HUES6 (cell line): ENCODE measurements around the gene FBXL7.

Source experiments
- H3K27ac ChIP-seq: 2 replicates; pipeline ENCODE4 v1.7.0; 2013; ENCODE audit warnings: low read depth, mild to moderate bottlenecking, low read length, inconsistent platforms
- H3K27me3 ChIP-seq: 2 replicates; pipeline ENCODE4 v1.6.1; 2013; ENCODE audit warnings: low read length; ENCODE audit not compliant: control insufficient read depth, insufficient read depth
- H3K36me3 ChIP-seq: 2 replicates; pipeline ENCODE4 v1.6.1; 2013; ENCODE audit warnings: low read length; ENCODE audit not compliant: control insufficient read depth, insufficient read depth
- H3K4me1 ChIP-seq: 2 replicates; pipeline ENCODE4 v1.6.1; 2013; ENCODE audit warnings: low read length; ENCODE audit not compliant: control insufficient read depth, insufficient read depth
- H3K4me3 ChIP-seq: 2 replicates; pipeline ENCODE4 v1.5.1; 2013; ENCODE audit warnings: low read depth, low read length
- H3K9ac ChIP-seq: one replicate; pipeline ENCODE4 v1.6.1; 2013; ENCODE audit warnings: mild to moderate bottlenecking, low read length
- H3K9me3 ChIP-seq: 2 replicates; pipeline ENCODE4 v1.6.1; 2013; ENCODE audit warnings: low read depth, low read length; ENCODE audit not compliant: control insufficient read depth, insufficient read depth

FBXL7 gene

DNA sequence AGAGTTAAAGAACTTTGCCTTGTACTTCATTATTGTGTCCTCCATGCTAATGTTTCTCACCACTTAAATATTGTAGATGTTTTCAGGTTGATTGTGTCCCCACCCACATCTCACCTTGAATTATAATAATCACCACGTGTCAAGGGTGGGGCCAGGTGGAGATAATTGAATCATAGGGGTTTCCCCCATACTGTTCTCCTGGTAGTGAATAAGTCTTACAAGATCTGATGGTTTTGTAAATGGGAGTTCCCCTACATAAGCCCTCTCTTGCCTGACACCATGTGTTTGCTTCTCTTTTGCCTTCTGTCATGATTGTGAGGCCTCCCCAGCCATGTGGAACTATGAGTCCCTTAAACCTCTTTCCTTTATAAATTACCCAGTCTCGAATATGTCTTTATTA lies 248.3 kb downstream of the FBXL7 start:
- Histone ChIP-seq H3K27me3 (no peaks in the 10 kb centered on the region), H3K9me3 (peaks cover 15% of the 10 kb centered on the region), H3K27ac (no peak overlapping the region), H3K4me1 (no peaks in the 10 kb centered on the region; the same call in 1 of the 2 replicates), H3K36me3 (no peaks in the 10 kb centered on the region), H3K4me3 (no peak overlapping the region), H3K9ac (no peak overlapping the region)

- Histone ChIP-seq H3K9me3 (peaks cover 6% of the 10 kb centered on the region; the same call in 1 of the 2 replicates), H3K27ac (no peak overlapping the region), H3K9ac (no peak overlapping the region)
These were observed 252.8 kb downstream of the FBXL7 start for GRCh38 chr5:15752663-15753285.

DNA sequence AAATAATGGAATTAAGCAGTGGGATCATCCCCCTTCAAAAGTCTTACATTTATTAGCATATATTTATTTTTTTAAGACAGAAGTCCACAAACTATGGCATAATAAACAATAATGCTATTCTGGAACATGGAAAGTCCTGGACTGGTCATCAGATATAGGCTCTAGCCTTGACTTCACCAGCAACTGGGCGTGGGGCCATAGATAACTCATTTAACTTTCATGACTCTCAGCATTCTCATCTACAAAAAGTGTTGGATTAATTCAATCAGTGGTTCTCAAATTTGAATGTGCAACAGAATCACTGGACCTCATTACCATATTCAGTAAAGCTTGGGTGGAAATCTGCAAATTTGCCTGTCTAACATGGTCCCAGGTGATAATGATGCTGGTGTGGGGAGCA lies 253.8 kb downstream of the FBXL7 start:
- Histone ChIP-seq H3K27ac (no peak overlapping the region), H3K27me3 (no peaks in the 10 kb centered on the region), H3K9ac (no peak overlapping the region), H3K4me3 (no peak overlapping the region), H3K36me3 (no peaks in the 10 kb centered on the region), H3K4me1 (no peaks in the 10 kb centered on the region; the same call in 1 of the 2 replicates), H3K9me3 (peaks cover 6% of the 10 kb centered on the region; the same call in 1 of the 2 replicates)

More at GRCh38 chr5:15752663-15753285, 252.8 kb downstream of the FBXL7 start:
- no peaks in the 10 kb centered on the region for H3K27me3 ChIP-seq
- no peaks in the 10 kb centered on the region; the same call in 1 of the 2 replicates for H3K4me1 ChIP-seq
- H3K36me3 ChIP-seq = no peaks in the 10 kb centered on the region
- no peak overlapping the region for H3K4me3 ChIP-seq

DNA sequence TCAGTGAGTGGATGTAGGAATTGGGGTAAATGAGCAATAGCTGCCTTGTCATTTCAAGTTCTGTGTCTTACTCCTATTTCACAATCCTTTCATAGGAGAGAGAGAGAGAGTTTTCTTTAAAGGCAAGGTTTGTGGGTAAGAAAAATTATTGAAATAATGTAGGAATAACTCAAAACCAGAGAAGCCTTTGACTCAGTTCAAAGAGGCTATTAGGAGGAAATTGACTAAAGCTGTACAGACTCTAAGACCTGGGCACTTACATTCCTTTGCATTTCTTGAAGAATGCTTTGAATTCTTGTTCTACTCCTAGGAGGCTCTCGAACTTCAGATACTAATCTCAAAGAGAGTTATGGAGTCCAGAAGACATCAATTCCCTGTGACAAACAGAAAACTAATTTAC lies 257.1 kb downstream of the FBXL7 start:
- Histone ChIP-seq H3K27ac (no peak overlapping the region), H3K9ac (no peak overlapping the region), H3K4me1 (no peaks in the 10 kb centered on the region), H3K9me3 (peaks cover 6% of the 10 kb centered on the region; the same call in 1 of the 2 replicates), H3K4me3 (no peak overlapping the region), H3K27me3 (no peaks in the 10 kb centered on the region), H3K36me3 (no peaks in the 10 kb centered on the region)

DNA sequence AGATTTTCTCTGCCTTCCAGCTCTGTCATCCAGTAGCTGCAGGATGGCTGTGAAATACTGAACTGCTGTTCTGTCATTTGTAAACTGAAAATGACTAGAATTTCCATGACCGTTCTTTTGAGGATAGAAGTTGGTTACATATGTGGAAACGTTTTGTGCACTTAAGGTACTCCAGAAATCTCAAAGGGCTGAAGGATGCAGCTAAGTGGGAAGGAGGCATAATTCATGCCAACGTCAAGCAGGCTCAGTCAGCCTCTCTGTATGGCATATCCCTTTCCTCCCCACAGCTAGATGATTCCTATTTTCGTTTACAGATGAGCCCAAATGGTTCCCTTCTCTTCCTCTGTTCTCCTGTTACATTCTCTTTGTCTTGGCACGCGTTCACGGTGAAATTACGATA lies 257.6 kb downstream of the FBXL7 start:
- Histone ChIP-seq H3K9me3 (peaks cover 6% of the 10 kb centered on the region; the same call in 1 of the 2 replicates), H3K9ac (no peak overlapping the region), H3K4me1 (no peaks in the 10 kb centered on the region), H3K36me3 (no peaks in the 10 kb centered on the region), H3K27me3 (no peaks in the 10 kb centered on the region), H3K4me3 (no peak overlapping the region), H3K27ac (no peak overlapping the region)

- no peaks in the 10 kb centered on the region for H3K9me3 ChIP-seq
- H3K4me3 ChIP-seq = no peak overlapping the region
- H3K36me3 ChIP-seq = no peaks in the 10 kb centered on the region
- no peaks in the 10 kb centered on the region for H3K4me1 ChIP-seq
- H3K9ac ChIP-seq = no peak overlapping the region
- H3K27ac ChIP-seq = no peak overlapping the region
- H3K27me3 ChIP-seq = no peaks in the 10 kb centered on the region
These were observed 262.7 kb downstream of the FBXL7 start for GRCh38 chr5:15762668-15763067.

GRCh38 chr5:15763754-15764153 lies 263.8 kb downstream of the FBXL7 start:
- H3K27ac ChIP-seq = no peak overlapping the region
- H3K4me1 ChIP-seq = no peaks in the 10 kb centered on the region
- H3K27me3 ChIP-seq = no peaks in the 10 kb centered on the region
- H3K4me3 ChIP-seq = no peak overlapping the region
- no peaks in the 10 kb centered on the region for H3K9me3 ChIP-seq
- H3K9ac ChIP-seq = no peak overlapping the region
- no peaks in the 10 kb centered on the region for H3K36me3 ChIP-seq

GRCh38 chr5:15768936-15769335 lies 269.0 kb downstream of the FBXL7 start:
- no peaks in the 10 kb centered on the region for H3K27me3 ChIP-seq
- no peaks in the 10 kb centered on the region for H3K36me3 ChIP-seq

GRCh38 chr5:15772131-15772530 lies 272.2 kb downstream of the FBXL7 start:
- no peak overlapping the region for H3K4me3 ChIP-seq
- no peaks in the 10 kb centered on the region for H3K27me3 ChIP-seq
- H3K36me3 ChIP-seq = no peaks in the 10 kb centered on the region
- H3K9me3 ChIP-seq = no peaks in the 10 kb centered on the region
- H3K9ac ChIP-seq = no peak overlapping the region
- H3K27ac ChIP-seq = no peak overlapping the region
- H3K4me1 ChIP-seq = no peaks in the 10 kb centered on the region

More at GRCh38 chr5:15768936-15769335, 269.0 kb downstream of the FBXL7 start:
- Histone ChIP-seq H3K4me3 (no peak overlapping the region), H3K9me3 (no peaks in the 10 kb centered on the region), H3K9ac (no peak overlapping the region), H3K27ac (no peak overlapping the region), H3K4me1 (no peaks in the 10 kb centered on the region)

- Histone ChIP-seq H3K9me3 (no peaks in the 10 kb centered on the region), H3K4me1 (no peaks in the 10 kb centered on the region), H3K27ac (no peak overlapping the region), H3K9ac (no peak overlapping the region), H3K36me3 (no peaks in the 10 kb centered on the region), H3K27me3 (no peaks in the 10 kb centered on the region), H3K4me3 (no peak overlapping the region)
These were observed 274.7 kb downstream of the FBXL7 start for GRCh38 chr5:15774632-15775031.

GRCh38 chr5:15776346-15776745 lies 276.4 kb downstream of the FBXL7 start:
- Histone ChIP-seq H3K27me3 (no peaks in the 10 kb centered on the region), H3K9me3 (no peaks in the 10 kb centered on the region), H3K9ac (no peak overlapping the region), H3K4me3 (no peak overlapping the region), H3K27ac (no peak overlapping the region), H3K4me1 (no peaks in the 10 kb centered on the region), H3K36me3 (no peaks in the 10 kb centered on the region)
